ENCODE measurements around the gene SPEM1. TPM values are rescaled to one million over a fixed set of nuclear protein-coding genes. Genes with fewer than 3 reads are reported as not detected.
A peak's percentile ranks its signal among the peaks of the same experiment; 100 is the strongest.

Gene SPEM1
- total RNA-seq, 1 donor from 2014 or later: not detected

- Mint-ChIP-seq H3K4me3 (ENCODE audit: unreplicated experiment) (peak within 1 kb of the TSS; percentile 68), H3K36me3 (ENCODE audit: unreplicated experiment) (no peaks in the 10 kb centered on the region)
Observed at GRCh38 chr17:7444682-7445618, 24.8 kb downstream of the SPEM1 start, which contains the start of gene CHRNB1. TSS of gene CHRNB1 (plus strand) at chr17:7445061. CDS start at chr17:7445128, 67 bp downstream.

GRCh38 chr17:7445619-7445968 is 25.5 kb downstream of the SPEM1 start:
- Mint-ChIP-seq H3K36me3 (ENCODE audit: unreplicated experiment) (no peaks in the 10 kb centered on the region), H3K9me3 (ENCODE audit: unreplicated experiment) (no peaks in the 10 kb centered on the region), H3K27me3 (ENCODE audit: unreplicated experiment) (peaks cover 34% of the 10 kb centered on the region), H3K4me3 (ENCODE audit: unreplicated experiment) (peak overlapping the region; percentile 68), H3K27ac (ENCODE audit: unreplicated experiment) (peak overlapping the region; percentile 44), H3K4me1 (ENCODE audit: unreplicated experiment) (peaks cover 17% of the 10 kb centered on the region)
- no peak for TF ChIP-seq CTCF (IDR thresholded peaks at IDR 0.05)
- no peak for DNase-seq (ENCODE audit: extremely low spot score, unreplicated experiment)

More at GRCh38 chr17:7444682-7445618, 24.8 kb downstream of the SPEM1 start, which contains the start of gene CHRNB1:
- Mint-ChIP-seq H3K4me1 (ENCODE audit: unreplicated experiment) (peaks cover 23% of the 10 kb centered on the region), H3K27ac (ENCODE audit: unreplicated experiment) (peak within 1 kb of the TSS; percentile 44), H3K27me3 (ENCODE audit: unreplicated experiment) (peaks cover 40% of the 10 kb centered on the region), H3K9me3 (ENCODE audit: unreplicated experiment) (no peaks in the 10 kb centered on the region)
- DNase-seq (ENCODE audit: extremely low spot score, unreplicated experiment): no peak
- no peak for TF ChIP-seq CTCF (IDR thresholded peaks at IDR 0.05)

GRCh38 chr17:7448461-7448860 is 28.3 kb downstream of the SPEM1 start:
- H3K36me3 Mint-ChIP-seq (ENCODE audit: unreplicated experiment): no peaks in the 10 kb centered on the region
- peaks cover 23% of the 10 kb centered on the region for H3K27me3 Mint-ChIP-seq (ENCODE audit: unreplicated experiment)
- H3K4me3 Mint-ChIP-seq (ENCODE audit: unreplicated experiment): no peak overlapping the region
- H3K27ac Mint-ChIP-seq (ENCODE audit: unreplicated experiment): no peak overlapping the region
- peaks cover 14% of the 10 kb centered on the region for H3K4me1 Mint-ChIP-seq (ENCODE audit: unreplicated experiment)
- no peaks in the 10 kb centered on the region for H3K9me3 Mint-ChIP-seq (ENCODE audit: unreplicated experiment)
- TF ChIP-seq CTCF (IDR thresholded peaks at IDR 0.05): no peak
- DNase-seq (ENCODE audit: extremely low spot score, unreplicated experiment): no peak

- no peak overlapping the region for H3K27ac Mint-ChIP-seq (ENCODE audit: unreplicated experiment)
- H3K4me1 Mint-ChIP-seq (ENCODE audit: unreplicated experiment): peaks cover 15% of the 10 kb centered on the region
- H3K4me3 Mint-ChIP-seq (ENCODE audit: unreplicated experiment): no peak overlapping the region
- no peak for DNase-seq (ENCODE audit: extremely low spot score, unreplicated experiment)
- no peak for TF ChIP-seq CTCF (IDR thresholded peaks at IDR 0.05)
- no peaks in the 10 kb centered on the region for H3K9me3 Mint-ChIP-seq (ENCODE audit: unreplicated experiment)
- H3K36me3 Mint-ChIP-seq (ENCODE audit: unreplicated experiment): peaks cover 10% of the 10 kb centered on the region
- H3K27me3 Mint-ChIP-seq (ENCODE audit: unreplicated experiment): no peaks in the 10 kb centered on the region
Observed at GRCh38 chr17:7459961-7460545, 39.9 kb downstream of the SPEM1 start.

Data from osteocyte (in vitro differentiated cells).